Mesodermal cell (in vitro differentiated cells): ENCODE data around the gene ZNF692.
A peak's percentile ranks its signal among the peaks of the same experiment; 100 is the strongest.

Experiments used
- H3K27ac ChIP-seq: 2 replicates; pipeline ENCODE4 v1.7.0; 2013; ENCODE audit warnings: mild to moderate bottlenecking, low read depth, low read length, moderate library complexity; ENCODE audit not compliant: severe bottlenecking
- H3K36me3 ChIP-seq: 2 replicates; pipeline ENCODE4 v1.7.1; 2013; ENCODE audit warnings: mild to moderate bottlenecking, low read length, moderate library complexity; ENCODE audit not compliant: control insufficient read depth, insufficient read depth
- H3K4me1 ChIP-seq: one replicate; pipeline ENCODE4 v1.7.1; 2013; ENCODE audit warnings: mild to moderate bottlenecking, low read length; ENCODE audit not compliant: insufficient read depth, control insufficient read depth, poor library complexity, severe bottlenecking
- H3K4me3 ChIP-seq: 2 replicates; pipeline ENCODE4 v1.7.0; 2013; ENCODE audit warnings: low read length, control low read depth, mild to moderate bottlenecking; ENCODE audit not compliant: insufficient read depth, poor library complexity, severe bottlenecking; ENCODE audit errors: extremely low read depth
- H3K9me3 ChIP-seq: 2 replicates; pipeline ENCODE4 v1.7.1; 2013; ENCODE audit warnings: mild to moderate bottlenecking, low read length, moderate library complexity; ENCODE audit not compliant: control insufficient read depth
- WGBS, 2 experiments: methylation state at CpG; one replicate each; pipeline ENCODE4 v1.1.5; 2013; ENCODE audit warnings: missing lambda C conversion rate in 2 of 2; ENCODE audit not compliant: insufficient coverage in 2 of 2; 5-methylcytosine and 5-hydroxymethylcytosine counted together

The ZNF692 gene

DNA sequence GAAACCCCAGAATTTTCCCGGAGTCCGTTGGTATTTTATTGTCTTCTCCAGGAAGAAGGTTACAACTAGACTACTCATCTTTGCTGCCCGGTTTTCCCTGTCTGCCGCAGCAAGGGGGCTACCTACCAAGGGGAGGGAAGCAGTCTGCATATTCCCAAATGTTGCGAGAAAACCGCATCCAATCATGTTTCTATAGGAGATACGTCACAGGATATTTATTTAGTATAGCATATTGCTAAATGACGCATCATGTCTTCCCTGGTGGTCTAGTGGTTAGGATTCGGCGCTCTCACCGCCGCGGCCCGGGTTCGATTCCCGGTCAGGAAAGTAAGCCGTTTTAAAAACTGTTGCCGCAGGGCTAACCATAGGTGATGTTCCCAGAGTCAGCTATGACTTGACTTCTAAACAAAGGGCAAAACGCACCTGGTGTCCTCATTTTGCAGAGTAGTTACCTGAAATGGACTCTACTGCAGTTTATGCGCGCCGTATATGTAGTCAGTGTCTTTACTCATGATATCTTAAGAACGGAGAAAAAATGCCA, 15.2 kb upstream of the ZNF692 start:
- WGBS, 2 experiments, result 6 to 9% methylated on average over 19 to 20 of the region's 23 CpGs
- Histone ChIP-seq H3K36me3 (no peaks in the 10 kb centered on the region), H3K27ac (peak overlapping the region; percentile 97), H3K9me3 (no peaks in the 10 kb centered on the region), H3K4me3 (peak overlapping the region; percentile 80), H3K4me1 (peaks cover 4% of the 10 kb centered on the region)

GRCh38 chr1:248873409-248873992, 14.6 kb upstream of the ZNF692 start:
- H3K4me1 ChIP-seq, result peaks cover 4% of the 10 kb centered on the region
- H3K36me3 ChIP-seq, result no peaks in the 10 kb centered on the region
- H3K9me3 ChIP-seq, result no peaks in the 10 kb centered on the region
- 0% methylated on average over 35 to 37 of the region's 41 CpGs for WGBS, 2 experiments
- peak overlapping the region; percentile 80 for H3K4me3 ChIP-seq
- peak overlapping the region; percentile 97 for H3K27ac ChIP-seq

GRCh38 chr1:248872752-248873408, 14.0 kb upstream of the ZNF692 start:
- H3K27ac ChIP-seq, result peak overlapping the region; percentile 97
- peaks cover 4% of the 10 kb centered on the region for H3K4me1 ChIP-seq
- H3K4me3 ChIP-seq, result peak overlapping the region; percentile 80
- no peaks in the 10 kb centered on the region for H3K9me3 ChIP-seq
- WGBS, 2 experiments, result 0 to 1% methylated on average over 10 to 20 of the region's 31 CpGs
- no peaks in the 10 kb centered on the region for H3K36me3 ChIP-seq

GRCh38 chr1:248871837-248872401, 13.0 kb upstream of the ZNF692 start:
- Histone ChIP-seq H3K4me1 (peaks cover 4% of the 10 kb centered on the region), H3K4me3 (peak overlapping the region; percentile 80), H3K27ac (peak overlapping the region; percentile 45), H3K9me3 (no peaks in the 10 kb centered on the region), H3K36me3 (no peaks in the 10 kb centered on the region)
- 100% methylated on average over 1 to 3 of the region's 3 CpGs for WGBS, 2 experiments

GRCh38 chr1:248862998-248863881, 4.4 kb upstream of the ZNF692 start:
- Histone ChIP-seq H3K9me3 (no peaks in the 10 kb centered on the region), H3K4me3 (peak overlapping the region; percentile 47), H3K4me1 (peaks cover 5% of the 10 kb centered on the region), H3K36me3 (no peaks in the 10 kb centered on the region), H3K27ac (no peak overlapping the region)
- 10 to 11% methylated on average over 43 to 44 of the region's 46 CpGs for WGBS, 2 experiments

GRCh38 chr1:248862695-248862997, 3.8 kb upstream of the ZNF692 start:
- H3K27ac ChIP-seq, result no peak overlapping the region

GRCh38 chr1:248861616-248862015, 2.7 kb upstream of the ZNF692 start:
- Histone ChIP-seq H3K36me3 (no peaks in the 10 kb centered on the region), H3K9me3 (no peaks in the 10 kb centered on the region), H3K4me1 (peaks cover 13% of the 10 kb centered on the region), H3K27ac (no peak overlapping the region), H3K4me3 (no peak overlapping the region)
- WGBS, 2 experiments, result 72% methylated on average over 2 of the region's 2 CpGs; no CpG with 5 or more reads in 1 of the 2 experiments

More at GRCh38 chr1:248862695-248862997, 3.8 kb upstream of the ZNF692 start:
- Histone ChIP-seq H3K9me3 (no peaks in the 10 kb centered on the region), H3K4me1 (peaks cover 7% of the 10 kb centered on the region), H3K4me3 (peak overlapping the region; percentile 47), H3K36me3 (no peaks in the 10 kb centered on the region)
- 38 to 41% methylated on average over 3 to 4 of the region's 4 CpGs for WGBS, 2 experiments

GRCh38 chr1:248860007-248860406, 1.1 kb upstream of the ZNF692 start:
- 95 to 97% methylated on average over 2 to 4 of the region's 4 CpGs for WGBS, 2 experiments
- H3K27ac ChIP-seq, result no peak overlapping the region

DNA sequence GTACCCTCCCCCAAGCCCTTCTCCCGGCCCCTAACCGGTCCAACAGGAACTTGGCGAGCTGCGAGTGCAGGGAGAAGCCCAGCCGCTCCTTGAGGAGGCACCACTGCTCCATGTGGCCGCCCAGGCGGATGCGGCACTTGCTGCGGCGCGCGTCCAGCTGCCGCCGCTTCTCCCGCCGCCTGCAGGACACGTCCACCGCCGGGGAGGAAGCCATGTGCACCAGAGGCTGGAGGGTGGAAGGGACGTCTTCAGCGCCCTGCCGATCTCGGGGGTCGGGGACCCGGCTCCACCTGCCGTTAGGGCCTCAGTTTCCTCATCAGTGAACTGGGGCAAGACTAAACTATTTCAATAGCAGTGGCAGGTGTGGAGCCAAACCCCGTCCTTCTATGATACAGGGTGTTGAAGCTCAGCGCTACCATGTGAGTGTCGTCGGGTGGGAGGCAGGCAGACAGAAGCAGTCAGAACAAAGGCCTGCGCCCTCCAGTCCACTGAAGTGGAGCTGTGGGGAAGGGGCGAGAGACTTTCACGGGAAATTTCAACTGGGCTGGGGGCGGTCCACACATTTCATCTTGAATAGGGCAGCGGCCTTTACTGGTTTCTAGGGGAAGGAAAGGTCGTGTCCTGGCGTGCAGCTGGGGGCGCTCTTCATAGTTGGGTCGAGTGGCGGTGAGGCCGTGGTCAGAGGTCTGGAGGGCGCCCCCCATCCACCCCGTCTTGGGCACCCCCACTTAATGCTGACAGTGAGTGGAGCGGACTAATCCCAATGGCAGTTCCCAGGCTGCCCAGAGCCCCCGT, 592 bp downstream of the ZNF692 start:
- H3K4me1 ChIP-seq, result peaks cover 10% of the 10 kb centered on the region
- H3K27ac ChIP-seq, result peak overlapping the region; percentile 75
- no peaks in the 10 kb centered on the region for H3K9me3 ChIP-seq
- 2 to 3% methylated on average over 35 to 42 of the region's 45 CpGs for WGBS, 2 experiments
- H3K4me3 ChIP-seq, result peak overlapping the region; percentile 64
- peaks cover 29% of the 10 kb centered on the region for H3K36me3 ChIP-seq

More at GRCh38 chr1:248860007-248860406, 1.1 kb upstream of the ZNF692 start:
- Histone ChIP-seq H3K4me1 (peaks cover 15% of the 10 kb centered on the region), H3K9me3 (no peaks in the 10 kb centered on the region), H3K36me3 (peaks cover 14% of the 10 kb centered on the region), H3K4me3 (no peak overlapping the region)

- Histone ChIP-seq H3K27ac (no peak overlapping the region), H3K9me3 (no peaks in the 10 kb centered on the region), H3K36me3 (peaks cover 30% of the 10 kb centered on the region), H3K4me3 (peak overlapping the region; percentile 64), H3K4me1 (peaks cover 10% of the 10 kb centered on the region)
- WGBS, 2 experiments, result 14 to 29% methylated on average over 4 of the region's 4 CpGs
Measured at GRCh38 chr1:248857749-248858095, 1.2 kb downstream of the ZNF692 start.
